GM19043 (cell line): ENCODE measurements around the gene SORL1.

Source experiments
- ATAC-seq: cut with Tn5 transposase; IDR thresholded peaks from one replicate; pipeline ENCODE4 v1.9.1; 2021; ENCODE audit warnings: low read depth; ENCODE audit not compliant: unreplicated experiment

SORL1 gene

DNA sequence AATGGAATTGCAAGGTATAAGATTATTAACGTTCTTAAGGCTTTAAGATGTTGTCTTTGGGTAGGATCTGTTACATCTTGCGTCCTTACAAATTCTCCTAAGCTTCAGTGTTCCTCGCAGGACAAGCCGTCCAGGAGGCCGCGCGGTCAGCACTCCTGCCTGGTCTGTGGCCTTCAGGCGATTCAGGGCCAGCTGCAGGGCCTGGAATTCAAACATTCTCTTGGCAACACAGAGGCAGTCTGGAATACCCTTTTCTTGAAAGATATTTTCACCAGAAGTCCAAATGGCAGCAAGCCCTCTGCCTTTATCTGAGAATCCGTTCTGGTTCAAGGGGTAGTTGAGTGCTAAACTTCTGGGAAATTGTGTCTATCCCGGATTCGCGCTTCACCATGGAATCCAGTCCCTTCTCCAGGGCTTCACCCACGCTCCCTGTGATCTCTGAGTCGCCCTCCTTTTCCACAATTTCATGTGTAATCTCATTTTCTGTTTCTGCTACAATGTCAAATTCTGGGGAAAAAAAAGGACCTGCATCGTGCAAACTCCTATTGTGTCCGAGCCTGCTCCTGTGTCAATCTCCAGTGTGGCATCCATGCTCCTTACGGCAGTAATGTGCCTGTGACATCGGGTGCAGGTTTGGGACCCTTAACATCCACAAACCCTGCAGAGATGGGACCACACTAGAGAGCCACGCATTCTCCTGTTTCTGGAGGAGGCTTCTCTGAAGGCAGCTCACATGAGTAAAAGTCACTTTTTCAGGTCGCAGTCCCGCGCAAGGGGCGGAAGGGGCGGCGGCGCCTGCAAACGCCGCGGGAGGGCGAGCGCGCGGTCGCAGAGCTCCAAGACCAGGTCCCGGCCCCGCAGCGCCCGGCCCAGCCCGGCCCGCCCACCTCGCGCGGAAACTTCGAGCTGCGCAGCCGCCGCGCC is 25.4 kb upstream of the SORL1 start:
- no peak for ATAC-seq

DNA sequence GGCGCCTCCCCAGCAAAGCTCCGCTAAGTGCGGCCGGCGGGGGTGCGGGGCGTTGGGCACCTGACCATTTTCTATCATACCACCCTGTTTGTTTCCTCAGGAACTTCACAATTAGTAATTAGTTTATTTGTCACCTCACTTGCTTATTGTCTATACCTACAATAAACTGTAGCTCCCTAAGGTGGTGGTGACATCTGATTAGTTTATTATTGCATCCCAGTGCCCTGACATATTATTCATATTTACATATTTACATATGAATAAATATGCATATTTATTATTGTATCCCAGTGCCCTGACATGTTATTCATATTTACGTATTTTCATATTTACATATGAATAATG is 24.7 kb upstream of the SORL1 start:
- no peak for ATAC-seq

DNA sequence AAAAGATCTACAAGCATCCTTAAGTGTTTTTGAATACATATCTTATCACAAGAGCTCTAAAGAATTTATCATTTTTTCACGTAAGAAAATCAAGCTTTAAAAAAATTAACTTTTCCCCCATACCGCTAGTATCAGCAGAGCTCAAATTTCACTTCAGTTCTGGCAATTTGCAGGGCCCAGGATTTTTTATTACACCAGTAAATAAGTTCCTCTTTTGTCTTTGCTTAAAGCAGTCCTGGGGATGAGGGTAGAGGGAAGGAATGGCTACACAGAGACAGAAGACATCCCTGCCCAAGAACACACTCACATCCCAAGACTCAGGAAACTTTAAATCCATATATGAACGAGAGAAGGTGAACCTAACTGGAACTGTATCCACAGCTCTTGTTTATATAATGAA is 22.6 kb upstream of the SORL1 start:
- ATAC-seq, result no peak

DNA sequence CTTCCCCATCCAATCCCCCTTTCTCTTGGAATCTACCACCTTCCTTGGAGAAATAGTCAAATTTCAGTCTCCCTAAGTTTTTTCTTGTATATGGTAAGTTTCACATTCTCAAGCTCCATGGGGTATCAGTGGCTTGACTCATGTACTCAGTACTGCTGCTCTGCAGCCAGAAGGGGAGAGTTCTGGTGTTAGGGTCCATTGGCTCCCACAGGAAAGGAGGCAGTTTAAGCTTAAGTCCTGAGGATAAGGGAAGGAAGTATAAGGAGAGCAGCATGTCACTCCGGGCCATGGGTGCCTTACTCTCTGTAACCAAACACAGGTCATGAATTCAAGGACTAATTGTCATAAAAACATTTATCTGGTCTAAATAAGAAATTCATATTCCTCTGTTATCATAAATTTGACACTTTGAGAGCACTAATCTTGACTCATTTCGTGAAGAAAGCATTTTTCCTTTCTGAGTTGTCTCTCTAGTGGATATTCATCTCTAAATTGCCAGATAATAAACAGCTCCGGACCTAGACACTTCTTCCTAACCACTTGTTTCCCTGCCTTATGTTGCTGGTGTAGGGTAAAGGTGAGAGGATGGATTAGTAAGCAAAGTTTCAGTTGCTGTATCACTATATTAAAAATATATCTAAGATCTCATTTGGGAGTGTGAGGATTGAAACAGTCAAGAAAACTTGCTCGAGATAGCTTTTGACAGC is 20.1 kb upstream of the SORL1 start:
- ATAC-seq, result no peak

DNA sequence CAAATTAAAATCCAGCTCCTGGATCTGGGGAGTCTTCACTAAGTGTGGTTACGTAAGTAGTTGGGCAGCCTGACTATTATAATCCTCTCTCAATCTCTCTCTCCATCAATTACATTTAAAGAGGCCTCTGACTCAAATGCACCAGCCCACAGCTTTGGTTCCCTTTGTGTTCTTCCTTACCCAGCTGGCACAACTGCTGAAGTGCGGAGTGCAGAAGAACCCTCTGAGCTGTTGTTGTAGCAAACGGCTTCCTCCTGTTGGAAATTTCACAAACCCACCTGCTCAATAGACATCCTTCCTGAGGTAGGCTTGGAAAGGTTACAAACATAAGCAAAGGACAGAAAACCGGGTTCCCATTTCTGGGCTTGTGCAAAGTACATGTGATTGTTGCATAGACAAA is 17.0 kb upstream of the SORL1 start:
- no peak for ATAC-seq

GRCh38 chr11:121435551-121436511 is 16.3 kb upstream of the SORL1 start:
- ATAC-seq, result no peak

- no peak for ATAC-seq
Measured at GRCh38 chr11:121437018-121437685, 15.0 kb upstream of the SORL1 start.

DNA sequence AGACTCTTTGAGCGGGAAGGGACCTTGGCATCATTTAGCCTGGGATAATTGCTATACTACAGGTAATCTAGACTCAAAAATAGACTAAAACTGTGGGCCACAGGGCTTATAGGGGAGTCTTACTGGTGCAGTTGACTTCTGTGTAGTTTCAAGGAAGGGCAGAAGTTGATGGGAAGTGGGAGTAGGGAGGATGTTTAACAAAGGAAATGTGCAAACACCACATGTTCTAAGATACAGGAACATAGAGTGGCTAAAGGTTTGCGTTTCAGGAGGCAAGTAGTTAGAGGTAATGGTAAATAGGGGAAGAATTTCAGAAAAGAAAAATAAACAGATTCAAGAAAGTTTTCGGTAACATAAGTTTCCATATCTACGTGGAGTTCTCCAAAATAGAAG is 14.4 kb upstream of the SORL1 start:
- ATAC-seq, result no peak

DNA sequence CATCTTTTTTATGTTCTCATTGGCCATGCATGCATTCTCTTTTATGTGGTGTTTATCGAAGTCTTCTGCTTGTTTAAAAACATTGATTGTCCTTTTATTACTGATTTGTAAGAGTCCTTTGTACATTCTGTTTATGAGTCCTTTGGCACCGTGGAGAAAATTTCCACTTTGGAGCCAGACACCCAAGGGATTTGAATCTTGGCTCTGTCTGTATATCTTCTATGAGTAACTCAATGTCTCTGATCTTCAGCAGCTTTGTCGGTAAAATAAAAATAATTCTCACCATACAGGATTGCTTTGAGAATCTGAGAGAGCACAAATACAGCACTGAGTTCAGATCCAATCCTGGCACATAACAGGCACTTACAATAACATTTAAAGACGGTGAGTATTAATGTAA is 12.8 kb upstream of the SORL1 start:
- no peak for ATAC-seq

DNA sequence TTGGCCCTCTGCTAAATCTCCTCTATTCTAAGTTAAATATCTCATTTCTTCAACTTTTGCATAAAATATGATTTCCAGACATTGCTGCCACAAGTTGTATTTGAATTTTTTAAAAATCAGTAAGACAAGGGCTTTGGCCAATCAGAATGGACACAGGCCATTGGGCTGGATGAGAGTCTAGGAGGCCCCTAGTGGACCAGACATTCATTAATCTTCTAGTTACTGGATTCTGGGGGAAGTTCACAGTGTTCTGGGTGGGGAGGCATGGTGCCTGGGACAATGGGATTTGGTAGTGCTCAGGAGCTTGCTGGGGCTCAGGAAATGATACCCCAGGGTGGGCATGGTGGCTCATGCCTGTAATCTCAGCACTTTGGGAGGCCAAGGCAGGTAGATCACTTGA is 12.4 kb upstream of the SORL1 start:
- no peak for ATAC-seq

- ATAC-seq, result no peak
Measured at GRCh38 chr11:121441521-121441920, 10.6 kb upstream of the SORL1 start.

DNA sequence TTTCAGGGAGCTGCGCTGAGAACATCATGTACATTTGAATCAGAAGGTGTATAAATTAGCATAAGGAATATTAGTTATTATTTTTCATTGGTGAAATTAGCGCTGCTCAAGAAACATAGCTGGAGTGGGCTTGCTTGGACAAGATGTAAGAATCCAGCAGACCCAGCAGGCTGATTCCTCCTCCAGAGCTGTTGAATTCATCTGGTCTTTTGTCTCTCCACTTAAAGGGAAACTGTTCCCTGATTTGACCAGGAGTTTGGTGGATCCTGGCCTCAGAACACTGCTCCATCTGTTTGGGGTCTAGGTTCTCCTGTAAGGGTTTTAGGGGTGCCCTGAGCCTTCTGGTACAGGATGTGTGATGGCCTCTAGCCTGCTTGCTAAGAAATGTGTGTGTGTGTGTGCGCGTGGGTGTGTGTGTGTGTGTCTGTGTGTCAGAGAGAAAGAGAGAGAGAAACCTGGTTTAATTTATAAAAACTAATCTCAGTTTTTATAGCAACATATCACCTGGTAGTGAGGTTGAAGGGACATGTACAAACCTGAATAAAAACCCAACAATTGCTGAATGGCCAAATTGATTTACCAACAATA is 8.3 kb upstream of the SORL1 start:
- ATAC-seq, result no peak

GRCh38 chr11:121444526-121444925 is 7.6 kb upstream of the SORL1 start:
- no peak for ATAC-seq

DNA sequence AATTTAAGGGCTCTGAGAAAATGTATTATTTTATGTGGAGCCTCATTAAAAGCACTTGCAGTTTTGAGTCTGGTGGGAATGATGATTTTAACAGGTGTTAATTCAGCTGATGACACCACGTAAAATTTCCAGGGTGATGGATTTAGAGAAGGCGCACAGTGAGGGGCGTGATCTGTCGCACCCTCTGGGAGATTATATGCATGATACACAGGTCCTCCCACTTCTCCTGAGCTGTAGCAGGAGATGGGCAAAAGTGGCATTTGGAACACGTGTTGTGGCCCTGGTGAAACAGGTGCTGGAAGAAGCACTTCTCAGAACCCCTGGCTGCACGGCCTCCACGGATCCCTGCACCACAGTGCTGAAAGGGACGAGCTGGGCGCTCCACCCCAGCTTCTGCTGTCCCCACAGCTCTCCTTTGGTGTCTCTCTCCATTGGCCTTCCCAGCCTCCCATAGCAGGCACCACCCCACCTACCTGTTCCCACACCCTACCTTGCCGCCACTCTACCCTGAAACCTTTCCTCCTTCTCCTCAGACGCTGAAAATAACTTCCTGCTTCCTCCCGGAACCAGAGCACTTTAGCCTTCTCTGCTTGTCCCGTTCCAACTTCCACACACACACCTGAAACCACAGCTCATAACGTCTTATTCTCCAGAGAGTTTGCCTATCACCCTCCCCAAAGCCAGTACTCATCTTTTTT is 6.9 kb upstream of the SORL1 start:
- no peak for ATAC-seq

- ATAC-seq, result no peak
Measured at GRCh38 chr11:121446752-121447156, 5.4 kb upstream of the SORL1 start.

DNA sequence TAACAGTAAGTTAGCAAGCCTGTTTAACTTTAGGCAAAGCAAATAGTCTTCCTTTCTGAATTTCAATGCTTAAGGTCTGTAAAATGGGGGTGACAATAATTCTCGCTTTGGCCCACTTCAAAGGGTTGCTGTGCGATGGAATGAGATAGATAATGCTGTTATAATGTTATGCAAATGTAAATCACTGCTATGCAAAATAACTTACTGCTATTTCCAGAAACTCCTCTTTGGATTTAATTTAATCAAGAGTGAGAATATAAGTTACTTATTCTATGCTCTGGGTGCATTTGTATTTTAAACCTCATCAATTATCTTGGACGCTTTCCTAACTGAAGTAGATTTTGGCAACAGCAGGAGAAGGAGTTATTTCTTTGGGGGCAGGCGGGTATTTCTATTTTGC is 4.1 kb upstream of the SORL1 start:
- no peak for ATAC-seq

DNA sequence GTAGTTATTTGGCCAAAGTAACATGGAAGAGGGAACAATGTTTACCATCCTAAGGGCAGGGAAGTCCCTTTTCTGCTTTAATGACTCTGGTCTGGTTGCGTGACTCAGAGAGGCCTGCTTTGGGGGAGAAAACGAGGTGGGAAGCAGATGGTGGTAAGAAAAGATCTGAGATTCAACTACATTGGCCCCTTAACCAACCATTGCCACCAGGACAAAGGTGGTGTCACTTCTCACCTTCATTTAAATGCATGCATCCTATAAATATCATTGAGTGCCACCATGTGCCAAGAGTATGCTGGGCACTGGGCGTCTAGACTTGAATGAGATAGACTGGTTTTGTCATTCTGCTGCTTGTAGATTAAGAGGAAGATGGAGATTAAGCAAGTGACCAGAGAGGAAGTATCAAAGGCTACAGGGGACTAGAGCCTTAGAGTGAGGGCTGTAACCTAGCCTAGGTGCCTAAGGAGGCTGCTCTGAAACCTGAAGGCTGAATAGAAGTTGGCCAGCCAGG is 3.6 kb upstream of the SORL1 start:
- ATAC-seq, result no peak

- no peak for ATAC-seq
Measured at GRCh38 chr11:121449123-121449522, 3.0 kb upstream of the SORL1 start.

DNA sequence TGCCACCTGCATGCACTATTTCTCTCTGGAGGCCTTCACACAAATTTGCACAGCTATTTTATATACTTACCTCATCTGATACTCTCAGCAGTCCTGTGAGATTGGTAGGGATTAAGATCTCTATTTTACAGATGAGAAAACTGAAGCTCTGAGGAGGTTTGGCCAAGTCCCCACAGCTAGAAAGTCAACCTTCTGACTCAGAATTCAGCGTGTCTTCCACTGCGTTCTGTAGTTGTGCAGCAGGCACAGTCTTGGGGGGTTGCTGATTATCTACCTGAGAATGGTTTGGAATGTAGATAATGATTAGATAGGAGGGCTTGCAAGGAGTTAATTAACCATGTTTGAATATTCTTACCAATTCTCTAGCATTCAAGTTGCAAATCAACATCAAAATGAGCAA is 2.5 kb upstream of the SORL1 start:
- ATAC-seq, result no peak
